GM12801 (cell line): ENCODE data around the gene PACS2.

Experiments used
- CTCF ChIP-seq: IDR thresholded peaks from one replicate; pipeline ENCODE4 v1.5.1; 2011; ENCODE audit warnings: control low read depth; ENCODE audit not compliant: insufficient read length; ENCODE audit errors: extremely low read depth

The PACS2 gene

DNA sequence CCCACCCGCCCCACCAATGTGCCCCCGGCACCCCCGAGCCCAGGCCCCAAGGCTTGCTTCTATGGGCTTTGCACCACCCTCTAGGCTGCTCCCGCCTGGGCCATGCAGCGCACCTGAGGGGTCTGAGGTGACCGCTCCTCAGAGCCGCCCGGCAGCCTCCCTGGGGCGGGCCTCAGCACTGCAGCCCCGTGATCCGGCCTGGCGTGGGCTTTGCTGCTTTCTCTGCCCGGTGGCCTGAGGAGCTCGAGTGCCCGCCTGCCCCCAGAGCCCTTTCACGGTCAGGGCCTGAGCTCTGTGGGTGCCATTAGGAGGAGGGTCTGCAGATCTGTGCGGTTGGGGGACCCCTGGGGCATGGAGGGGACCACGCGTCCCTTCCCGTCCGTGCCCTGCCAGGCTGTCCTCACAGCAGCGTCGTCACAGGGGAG lies 111.3 kb downstream of the PACS2 start:
- no peak for TF ChIP-seq CTCF

DNA sequence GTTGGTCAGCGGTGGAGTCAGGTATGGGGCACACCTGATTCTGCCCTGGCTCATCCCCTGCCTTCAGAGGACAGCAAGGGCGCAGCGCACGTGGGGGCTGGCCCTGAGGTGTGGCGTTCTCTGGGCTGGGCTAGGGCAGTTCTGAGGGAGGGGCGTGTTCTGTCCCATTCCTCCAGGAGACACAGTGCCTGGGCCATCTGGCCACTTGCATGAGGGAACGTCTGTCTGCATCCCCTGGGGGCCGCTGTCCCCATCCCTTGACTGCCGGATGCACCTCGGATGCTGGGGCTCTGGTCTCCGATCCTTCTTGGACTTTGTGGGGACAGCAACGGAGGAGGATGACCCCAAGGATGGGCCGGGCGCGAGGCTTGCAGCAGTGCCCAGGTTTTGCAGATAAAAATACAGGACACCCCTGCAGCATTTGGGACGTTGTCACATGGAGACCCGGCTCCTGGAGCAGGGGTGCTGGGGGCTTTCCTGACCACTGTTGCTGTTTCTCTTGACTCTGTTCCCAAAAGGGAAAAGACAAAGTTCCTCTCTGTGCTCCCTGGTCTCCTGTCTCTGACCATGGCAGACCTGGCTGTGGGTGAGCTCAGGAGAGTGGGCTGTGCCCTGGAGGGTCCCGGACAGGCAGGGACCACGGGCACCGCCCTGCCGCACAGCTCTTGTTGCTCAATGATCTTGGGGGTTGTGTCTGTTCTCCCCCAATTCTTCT lies 112.0 kb downstream of the PACS2 start:
- TF ChIP-seq CTCF, result no peak

- TF ChIP-seq CTCF, result no peak
These were observed 112.9 kb downstream of the PACS2 start for GRCh38 chr14:105427412-105427811.

DNA sequence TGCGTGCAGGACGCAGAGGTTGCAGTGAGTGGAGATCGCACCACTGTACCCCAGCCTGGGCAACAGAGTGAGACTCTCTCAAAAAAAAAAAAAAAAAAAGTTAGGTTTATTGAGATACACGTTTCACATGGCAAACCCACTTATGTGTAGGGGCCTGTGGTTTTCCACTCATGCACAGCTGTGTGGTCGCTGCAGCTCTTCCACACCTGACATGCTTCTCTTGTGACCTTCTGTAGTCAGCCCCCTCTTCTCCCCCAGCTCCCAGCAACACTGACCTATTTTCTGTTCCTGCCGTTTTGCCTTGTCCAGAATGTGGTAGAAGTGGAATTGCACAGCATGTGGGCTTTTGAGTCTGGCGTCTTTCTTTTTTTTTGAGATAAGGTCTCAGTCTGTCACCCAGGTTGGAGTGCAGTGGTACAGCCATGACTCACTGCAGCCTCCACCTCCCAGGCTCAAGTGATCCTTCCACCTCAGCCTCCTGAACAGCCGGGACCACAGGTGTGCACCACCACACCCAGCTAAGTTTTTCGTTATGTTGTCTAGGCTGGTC lies 113.5 kb downstream of the PACS2 start:
- no peak for TF ChIP-seq CTCF

DNA sequence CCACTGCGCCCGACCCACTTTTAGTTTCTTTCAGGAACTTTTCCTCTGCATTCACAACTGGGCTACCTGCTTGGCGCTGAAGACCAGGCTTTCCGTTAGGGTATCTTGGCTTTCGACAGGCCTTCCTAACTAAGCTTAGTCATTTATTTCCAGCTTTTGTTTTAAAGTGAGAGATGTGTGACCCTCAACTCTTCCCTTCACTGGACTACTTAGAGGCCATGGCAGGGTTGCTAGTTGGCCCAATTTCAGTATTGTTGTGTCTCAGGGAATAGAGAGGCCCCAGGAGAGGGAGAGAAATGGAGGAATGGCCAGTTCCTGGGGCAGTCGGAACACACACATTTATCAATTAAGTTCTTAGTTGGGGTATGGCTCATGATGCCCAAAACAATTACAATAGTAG lies 115.5 kb downstream of the PACS2 start:
- TF ChIP-seq CTCF, result no peak

- no peak for TF ChIP-seq CTCF
These were observed 116.0 kb downstream of the PACS2 start for GRCh38 chr14:105430565-105430964.

- TF ChIP-seq CTCF, result no peak
These were observed 116.7 kb downstream of the PACS2 start for GRCh38 chr14:105431256-105431655.
